Brain pericyte (primary cell): ENCODE results near the gene MAEA.
"Not testable (repeated sequence)": the region's sequence is repeated elsewhere in the genome, so short reads cannot be mapped to it uniquely, and the experiment has no call there.

Source experiments
- DNase-seq: peaks from one replicate; pipeline ENCODE4 v3.0.0-alpha.2; 2012; ENCODE audit warnings: low read depth, low spot score

Gene MAEA

GRCh38 chr4:1366371-1367229 is 76.9 kb downstream of the MAEA start:
- DNase-seq: no peak

DNA sequence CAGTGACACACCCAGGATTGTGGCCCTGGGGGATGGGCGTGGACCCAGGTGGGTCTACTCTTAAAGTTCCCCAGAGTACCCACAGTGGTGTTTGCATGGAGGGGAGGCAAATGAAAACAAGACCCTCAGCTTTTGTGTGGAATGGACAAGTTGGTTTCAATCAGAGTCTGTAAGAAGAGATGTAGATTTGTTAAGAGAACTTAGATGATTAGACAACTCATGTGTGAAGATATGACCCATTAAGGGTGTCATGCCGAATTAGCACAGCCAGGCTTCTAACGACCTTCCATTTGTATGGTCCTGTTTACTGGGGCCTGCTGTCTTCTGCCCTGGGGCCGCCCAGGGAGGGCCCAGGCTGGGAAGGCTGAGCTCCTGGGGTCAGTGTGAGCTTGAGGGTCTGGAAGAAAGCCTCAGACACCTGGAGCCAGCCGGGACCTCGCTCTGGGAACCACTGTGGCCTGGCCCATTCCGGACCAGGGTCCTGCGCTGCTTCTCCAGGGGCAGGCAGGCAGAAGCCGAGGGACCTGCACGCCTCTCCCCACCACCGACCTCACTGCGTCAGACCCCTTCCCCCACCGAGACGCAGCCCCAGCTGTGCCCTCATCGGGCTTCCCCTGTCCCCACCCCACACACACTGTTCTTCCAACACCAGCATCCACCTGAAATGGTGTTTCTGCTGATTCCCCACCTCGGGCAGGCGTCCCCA is 77.7 kb downstream of the MAEA start:
- no peak for DNase-seq

DNA sequence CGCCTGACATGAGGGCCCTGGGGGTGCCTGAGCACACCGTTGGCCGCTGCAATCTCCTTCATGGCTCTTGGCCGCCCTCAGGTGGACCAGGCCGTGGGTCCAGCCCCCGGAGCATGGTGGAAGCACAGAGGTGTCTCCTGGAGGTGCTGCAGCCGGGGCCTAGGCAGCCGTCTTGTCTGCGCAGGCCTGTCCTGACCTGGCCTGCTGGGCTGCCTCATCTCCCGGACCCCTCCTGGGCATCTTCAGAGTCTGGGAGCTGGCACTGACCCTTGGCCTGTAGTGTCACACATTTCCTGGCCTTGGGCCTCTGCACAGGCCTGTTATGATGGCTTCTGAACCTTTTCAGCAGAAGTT is 78.2 kb downstream of the MAEA start:
- DNase-seq: no peak

- no peak for DNase-seq
These were observed 78.9 kb downstream of the MAEA start for GRCh38 chr4:1368421-1369090.

DNA sequence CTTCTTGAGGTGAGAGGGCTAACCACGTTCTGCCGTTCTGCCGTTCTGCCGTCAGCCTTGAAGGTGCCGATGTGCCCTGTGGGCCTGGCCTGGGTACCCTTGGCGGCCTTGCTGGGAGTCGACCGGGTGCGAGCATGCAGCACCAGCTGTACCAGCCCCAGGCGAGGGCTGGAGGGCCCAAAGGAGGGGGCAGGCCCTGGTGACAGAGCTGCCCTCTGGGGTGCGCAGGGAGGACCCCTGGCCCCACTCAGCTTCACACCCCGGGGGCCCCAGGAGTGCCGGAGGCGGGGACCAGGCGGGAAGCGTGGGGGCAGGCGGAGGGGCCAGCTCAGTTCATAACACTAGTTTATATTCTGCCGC is 79.4 kb downstream of the MAEA start:
- DNase-seq: no peak

DNA sequence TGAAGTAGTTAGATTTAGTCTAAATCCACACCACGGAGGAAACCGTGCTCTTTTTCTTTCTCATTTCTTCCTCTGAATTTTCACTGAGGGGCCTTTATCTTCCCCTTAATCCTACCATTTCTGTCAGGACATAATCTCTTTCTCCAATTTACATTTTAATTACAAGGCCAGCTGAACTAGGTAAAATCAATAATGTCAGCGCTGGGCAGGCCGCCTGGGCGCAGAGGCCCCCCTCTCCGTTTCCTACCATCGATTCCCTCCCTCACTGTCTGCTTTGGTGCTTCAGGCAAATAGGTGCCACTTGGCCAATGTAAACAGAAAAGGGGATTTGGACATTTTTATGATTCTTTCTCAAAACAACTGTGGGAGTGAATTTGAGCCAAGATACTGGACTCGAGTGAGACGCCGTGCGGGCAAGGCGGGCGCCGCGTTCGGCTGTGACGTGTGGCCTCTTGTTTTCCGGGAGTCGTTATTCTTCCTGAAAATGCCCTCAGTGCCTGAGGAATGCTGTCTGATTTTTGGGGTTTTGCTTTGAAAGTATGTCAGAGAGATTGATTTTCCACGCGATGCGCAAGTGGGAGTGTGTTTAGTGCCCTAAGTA is 79.9 kb downstream of the MAEA start:
- no peak for DNase-seq

GRCh38 chr4:1370321-1371124 is 80.8 kb downstream of the MAEA start:
- no peak for DNase-seq

GRCh38 chr4:1371176-1372165 is 81.8 kb downstream of the MAEA start:
- DNase-seq: no peak

DNA sequence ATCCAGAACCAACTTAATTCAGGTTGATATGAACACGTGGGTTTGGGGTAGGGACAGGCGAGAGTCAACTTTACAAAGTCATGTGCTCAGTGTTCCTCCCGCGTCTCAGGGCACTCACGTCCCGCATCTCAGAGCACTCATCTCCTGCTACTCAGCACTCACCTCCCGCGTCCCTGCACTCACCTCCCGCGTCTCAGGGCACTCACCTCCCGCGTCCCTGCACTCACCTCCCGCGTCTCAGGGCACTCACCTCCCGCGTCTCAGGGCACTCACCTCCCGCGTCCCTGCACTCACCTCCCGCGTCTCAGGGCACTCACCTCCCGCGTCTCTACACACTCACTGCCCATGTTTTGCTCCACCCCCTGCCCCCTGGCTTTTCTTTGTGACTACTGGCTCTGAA is 82.9 kb downstream of the MAEA start:
- not testable (repeated sequence) for DNase-seq

DNA sequence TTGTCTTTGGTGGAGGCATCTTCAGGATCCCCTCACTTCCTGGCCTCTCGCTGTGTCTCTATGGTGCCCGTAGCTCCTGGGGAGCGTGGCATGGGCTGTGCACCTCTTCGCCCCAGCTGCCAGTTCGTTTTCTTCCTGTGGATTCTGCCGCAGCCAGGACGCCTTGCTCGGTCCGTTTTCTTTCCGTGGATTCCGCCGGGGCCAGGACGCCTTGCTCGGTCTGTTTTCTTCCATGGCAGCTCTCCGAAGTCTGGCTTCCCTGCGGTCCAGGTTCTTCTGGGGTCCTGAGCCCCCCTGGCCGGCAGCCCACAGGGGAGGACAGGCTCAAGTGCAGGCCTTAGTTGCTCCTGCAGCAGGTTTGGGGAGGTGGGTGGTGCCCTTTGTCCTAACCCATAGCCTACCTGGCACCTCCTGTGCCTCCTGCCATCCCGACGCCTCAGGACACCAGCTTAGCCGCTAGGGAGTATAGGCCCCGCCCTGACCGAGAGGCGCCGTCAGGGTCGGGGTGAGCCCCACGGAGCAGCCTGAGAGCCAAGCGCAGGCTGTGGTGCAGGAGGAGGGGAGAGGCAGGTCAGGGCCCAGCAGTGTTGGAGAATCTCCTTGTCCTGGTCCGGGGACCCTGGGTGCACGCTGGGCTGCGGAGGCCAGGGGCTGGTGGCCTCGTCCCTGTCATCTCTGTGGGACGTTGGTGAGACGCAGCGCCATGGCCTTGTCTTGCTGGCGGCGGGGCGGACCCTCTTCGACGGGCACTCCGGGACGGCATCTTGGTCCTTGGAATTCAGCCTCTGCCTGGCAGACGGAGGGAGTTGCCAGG is 84.4 kb downstream of the MAEA start:
- no peak for DNase-seq

DNA sequence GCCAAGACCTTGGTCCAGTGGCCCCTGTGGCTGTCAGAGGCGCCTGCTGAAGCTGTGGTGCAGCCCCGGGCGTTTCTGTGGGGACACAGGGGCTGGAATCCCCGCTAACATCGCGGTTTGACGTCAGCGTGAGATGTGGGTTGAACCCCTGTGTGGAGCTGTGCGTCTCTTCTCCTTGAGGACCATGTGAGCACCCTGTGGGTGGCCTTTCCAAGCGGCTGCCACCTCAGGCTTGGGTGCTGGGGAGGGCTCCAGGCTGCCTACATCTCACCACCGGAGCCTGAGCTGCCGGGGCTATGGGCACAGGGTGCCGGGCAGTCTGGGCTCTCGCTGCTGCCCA is 85.0 kb downstream of the MAEA start:
- DNase-seq: no peak

DNA sequence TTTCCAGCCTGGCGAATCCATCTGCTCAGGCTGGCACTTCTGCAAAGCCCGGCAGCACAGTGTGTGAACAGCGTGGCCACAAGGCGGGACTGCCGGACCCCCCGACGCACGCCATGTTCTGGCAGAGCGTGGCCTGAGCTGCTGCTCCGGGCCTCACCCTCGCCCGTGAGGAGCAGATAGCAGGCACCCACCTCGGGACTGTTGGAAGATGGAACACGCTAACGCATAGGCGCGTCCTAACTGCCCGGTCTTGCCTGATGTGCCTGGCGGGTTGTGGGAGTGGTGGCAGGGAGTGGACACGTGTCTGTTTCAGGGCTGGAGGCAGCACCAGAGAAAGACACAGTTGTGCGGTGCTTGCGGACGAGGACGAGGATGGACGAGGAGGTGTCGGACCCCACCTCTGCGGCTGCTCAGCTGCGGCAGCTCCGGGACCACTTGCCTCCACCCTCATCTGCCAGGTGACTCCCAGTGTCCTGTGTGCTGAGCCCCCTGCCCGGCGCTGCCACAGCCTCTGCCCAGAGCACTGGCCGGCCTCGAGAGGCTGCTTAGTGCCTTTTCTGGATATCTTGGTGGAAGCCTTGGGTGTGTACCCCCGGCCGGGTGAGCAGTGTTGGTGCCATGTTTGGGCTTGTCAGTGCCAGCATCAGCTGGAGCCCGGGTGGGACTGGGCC is 85.5 kb downstream of the MAEA start:
- DNase-seq: no peak

- no peak for DNase-seq
These were observed 86.2 kb downstream of the MAEA start for GRCh38 chr4:1375761-1376322.

GRCh38 chr4:1376391-1376840 is 86.7 kb downstream of the MAEA start:
- DNase-seq: no peak

DNA sequence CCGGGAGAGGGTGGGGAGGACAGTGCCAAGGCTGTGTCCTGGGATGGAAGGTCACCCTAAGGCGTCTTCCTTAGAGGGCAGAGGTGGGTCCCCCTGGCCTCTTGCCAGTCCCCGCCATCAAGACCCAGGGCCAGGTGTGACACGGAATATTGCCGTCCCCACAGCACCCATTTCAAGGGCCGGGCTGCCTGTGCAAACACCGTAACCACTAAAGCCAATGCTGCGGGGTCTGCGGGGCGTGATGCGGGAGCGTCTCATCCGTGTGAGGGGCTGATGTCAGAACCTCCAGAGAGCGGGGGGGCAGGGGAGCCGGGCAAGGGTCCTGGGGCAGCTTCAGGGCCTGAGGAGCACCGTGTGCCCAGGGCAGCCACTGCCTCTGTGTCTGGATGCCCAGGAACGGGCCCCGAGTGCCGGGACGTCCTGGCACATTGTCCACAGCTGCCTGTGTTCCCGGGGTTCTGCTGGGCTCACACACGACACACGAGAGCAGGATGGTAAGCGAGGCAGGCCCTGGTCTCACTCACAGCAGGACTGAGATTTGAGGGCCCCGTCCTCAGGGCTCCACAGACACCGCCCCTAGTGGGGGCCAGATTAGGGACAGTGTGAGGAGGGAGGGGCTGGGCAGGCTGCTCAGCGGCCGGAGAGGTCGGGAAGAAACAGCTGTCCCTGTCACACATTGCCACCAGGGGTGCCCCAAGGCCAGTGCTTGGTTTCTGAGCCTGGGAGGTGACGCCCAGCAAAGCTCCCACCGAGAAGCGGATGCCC is 87.3 kb downstream of the MAEA start:
- DNase-seq: no peak

DNA sequence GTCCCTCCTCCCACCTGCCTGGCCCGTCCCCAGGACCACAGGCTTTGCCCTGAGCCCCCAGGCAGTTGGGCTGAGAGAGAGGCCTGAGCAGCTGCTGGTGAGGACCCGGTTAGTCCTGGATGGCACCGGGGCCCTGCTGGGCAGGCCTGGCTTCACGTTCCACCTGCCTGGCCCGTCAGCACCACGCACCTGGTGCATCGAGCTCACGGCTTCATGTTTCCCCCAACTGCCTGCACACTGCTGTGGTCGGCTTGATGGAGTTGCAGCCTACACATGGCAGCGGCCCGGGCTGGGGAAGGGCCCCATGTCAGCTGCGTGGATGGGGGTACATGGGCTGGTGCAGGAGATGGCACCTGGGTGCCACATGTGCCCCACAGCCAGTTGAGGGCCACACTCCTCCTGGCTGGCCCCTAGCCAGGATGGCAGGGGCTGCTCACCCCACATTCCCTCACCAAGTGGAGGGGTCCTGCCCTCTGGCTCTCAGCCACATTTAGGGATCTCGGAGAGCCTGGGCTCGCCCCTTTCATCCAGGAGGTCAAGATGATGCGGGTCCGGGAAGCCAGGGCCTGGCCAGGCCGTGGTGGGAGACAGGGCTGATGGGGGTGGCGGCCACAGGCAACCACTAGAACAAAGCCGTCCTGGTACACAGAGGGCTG is 88.0 kb downstream of the MAEA start:
- no peak for DNase-seq

DNA sequence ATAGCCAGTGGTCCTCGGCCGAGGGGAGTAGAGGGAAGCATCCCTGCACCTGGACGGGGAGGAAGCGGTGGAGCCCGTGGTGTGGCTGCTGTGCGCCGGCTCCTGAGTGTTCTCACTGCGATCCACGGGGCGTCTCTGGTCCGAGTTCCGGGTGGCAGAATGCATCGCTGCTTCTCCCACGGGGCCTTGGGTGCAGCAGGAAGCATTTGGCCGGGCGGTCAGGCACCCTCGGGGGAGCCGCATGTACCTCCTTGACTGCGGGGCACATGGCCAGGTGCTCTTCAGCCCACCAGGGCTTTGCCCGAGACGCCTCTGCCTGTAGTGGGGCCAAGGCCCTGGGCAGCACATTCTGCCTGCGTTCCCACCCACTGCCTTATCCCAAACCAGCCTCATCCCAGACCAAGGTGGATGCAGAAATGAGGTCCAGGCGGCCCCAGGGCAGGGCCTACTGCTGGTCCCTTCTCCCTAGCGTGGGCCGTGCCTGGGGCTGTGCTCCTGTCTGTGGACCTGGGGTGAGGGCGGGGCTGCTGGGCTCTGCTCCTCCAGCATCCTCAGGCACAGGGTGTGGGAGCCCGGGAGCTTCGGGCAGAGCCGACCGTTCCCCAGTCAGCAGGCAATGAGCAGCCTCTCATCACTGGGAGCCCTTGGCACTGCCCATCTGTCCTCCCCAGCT is 89.0 kb downstream of the MAEA start:
- no peak for DNase-seq
